Measurements from ENCODE around the gene LYZ.

LYZ gene

DNA sequence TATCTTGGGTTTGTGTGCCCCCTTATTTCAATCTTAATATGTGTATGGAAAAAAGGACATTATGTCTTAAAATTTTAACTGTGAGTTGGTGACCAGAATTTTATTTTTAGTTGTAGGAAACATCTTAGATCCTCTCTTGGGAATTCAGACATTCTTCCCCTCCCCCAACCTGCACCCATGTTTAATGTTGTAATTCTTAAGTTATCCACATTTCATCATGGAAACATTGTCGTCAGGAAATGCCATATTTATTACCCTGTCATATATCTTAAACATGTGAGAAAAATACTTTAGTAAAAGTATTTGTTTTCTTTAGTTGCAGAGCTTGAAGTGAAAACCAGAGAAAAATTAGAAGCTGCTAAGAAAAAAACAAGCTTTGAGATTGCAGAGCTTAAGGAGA lies 41.6 kb downstream of the LYZ start:
- no peak for DNase-seq

- no peak for DNase-seq
These were observed 44.2 kb downstream of the LYZ start for GRCh38 chr12:69392179-69392928.

DNA sequence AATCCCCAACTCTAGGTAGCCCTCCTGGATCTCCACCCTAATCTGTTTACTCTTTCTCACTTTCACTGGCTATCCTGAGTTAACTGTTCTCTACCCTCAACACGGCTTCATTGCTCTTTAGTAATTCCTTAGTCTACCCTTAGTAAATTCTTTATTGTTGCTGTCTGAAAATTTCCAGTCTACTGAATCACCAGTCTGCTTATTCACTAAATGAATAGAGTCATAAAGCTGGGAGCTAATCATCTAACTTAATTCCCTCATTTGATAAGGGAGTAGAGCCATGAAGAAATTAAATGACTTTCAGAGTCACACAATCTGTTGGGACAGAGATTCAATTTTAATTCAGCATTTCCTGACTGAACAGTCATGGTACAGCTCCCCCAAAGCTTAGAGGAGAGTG lies 47.9 kb downstream of the LYZ start:
- no peak for DNase-seq

- no peak for DNase-seq
These were observed 48.8 kb downstream of the LYZ start for GRCh38 chr12:69396963-69397362.

- DNase-seq, result no peak
These were observed 49.8 kb downstream of the LYZ start for GRCh38 chr12:69397978-69398377.

DNA sequence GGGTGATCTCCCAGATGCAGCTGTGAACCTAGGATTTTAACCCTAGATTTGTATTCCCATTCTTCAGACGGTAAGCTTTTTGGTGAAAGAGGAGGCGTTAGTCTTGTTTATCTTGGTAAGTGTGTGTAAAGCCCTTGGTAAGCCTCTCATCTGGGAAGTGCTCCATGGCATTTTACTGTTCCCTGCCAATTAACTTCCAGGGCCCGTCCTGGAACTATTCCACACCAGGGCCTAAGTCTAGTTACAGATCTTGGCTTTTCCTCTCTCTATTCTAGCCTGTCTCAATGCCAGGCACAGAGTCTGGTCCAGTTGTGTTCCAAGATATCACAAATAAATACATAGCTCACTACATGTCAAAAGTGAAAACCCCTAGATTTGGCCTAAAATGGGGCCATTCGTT lies 53.8 kb downstream of the LYZ start:
- no peak for DNase-seq

Measured in activated gamma-delta T cell treated with Interleukin-2 at 50 U/mL for 16 hours (primary cell).